Fibroblast of skin of scalp (primary cell): Measurements from ENCODE around the gene C6orf163. TPM values are rescaled to one million over a fixed set of nuclear protein-coding genes. Genes with fewer than 3 reads are reported as not detected.
"Not testable (repeated sequence)": the region's sequence is repeated elsewhere in the genome, so short reads cannot be mapped to it uniquely, and the experiment has no call there.

Experiments
- DNase-seq: peaks from one replicate; pipeline ENCODE4 v3.0.0-alpha.2; 2013
- polyA plus RNA-seq, 2 experiments: library from polyadenylated mRNA; unstranded; fragments of 120-200 nt; gene quantifications; one replicate each; pipeline ENCODE4 v1.2.1, GENCODE V29; 2013; ENCODE audit not compliant: insufficient read length in 2 of 2

Gene C6orf163
- polyA plus RNA-seq (2013, experiment 1 of 2; ENCODE audit: insufficient read length) = 0.73 TPM
- 0.81 TPM for polyA plus RNA-seq (2013, experiment 2 of 2; ENCODE audit: insufficient read length)

DNA sequence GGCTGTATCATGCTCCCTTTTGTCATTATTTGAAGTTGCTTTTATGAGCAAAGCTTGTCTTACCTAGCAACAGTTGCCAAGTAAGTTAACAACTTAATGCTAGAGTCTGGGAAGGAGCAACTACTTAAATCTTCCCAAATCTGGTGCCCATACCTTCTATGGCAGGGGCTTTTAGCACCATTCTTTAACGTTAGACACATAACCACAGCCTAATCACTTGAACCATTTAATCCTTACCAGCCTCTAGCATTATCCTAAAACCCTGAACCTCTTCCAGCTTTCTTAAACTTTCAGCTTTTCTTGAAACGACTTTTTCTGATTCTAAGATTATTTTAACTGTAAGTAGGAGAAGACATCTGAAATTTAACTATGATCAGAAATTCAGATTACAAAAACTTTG is at the start of gene C6orf163:
Gene C6orf163 (plus strand): TSS at position 83 of the 400 bp plus-strand sequence. CDS start 287 bp downstream, at position 370.
- DNase-seq = no peak

GRCh38 chr6:87297119-87297518 is 47.5 kb upstream of the C6orf163 start:
- DNase-seq = peak; percentile 59

DNA sequence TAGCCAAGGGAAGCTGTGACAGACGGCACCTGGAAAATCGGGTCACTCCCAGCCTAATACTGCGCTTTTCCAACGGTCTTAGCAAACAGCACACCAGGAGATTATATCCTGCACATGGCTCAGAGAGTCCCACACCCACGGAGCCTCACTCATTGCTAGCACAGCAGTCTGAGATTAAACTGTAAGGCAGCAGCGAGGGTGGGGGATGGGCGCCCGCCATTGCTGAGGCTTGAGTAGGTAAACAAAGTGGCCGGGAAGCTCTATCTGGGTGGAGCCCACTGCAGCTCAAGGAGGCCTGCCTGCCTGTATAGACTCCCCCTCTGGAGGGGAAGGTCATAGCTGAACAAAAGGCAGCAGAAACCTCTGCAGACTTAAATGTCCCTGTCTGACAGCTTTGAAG is 43.3 kb upstream of the C6orf163 start:
- not testable (repeated sequence) for DNase-seq

DNA sequence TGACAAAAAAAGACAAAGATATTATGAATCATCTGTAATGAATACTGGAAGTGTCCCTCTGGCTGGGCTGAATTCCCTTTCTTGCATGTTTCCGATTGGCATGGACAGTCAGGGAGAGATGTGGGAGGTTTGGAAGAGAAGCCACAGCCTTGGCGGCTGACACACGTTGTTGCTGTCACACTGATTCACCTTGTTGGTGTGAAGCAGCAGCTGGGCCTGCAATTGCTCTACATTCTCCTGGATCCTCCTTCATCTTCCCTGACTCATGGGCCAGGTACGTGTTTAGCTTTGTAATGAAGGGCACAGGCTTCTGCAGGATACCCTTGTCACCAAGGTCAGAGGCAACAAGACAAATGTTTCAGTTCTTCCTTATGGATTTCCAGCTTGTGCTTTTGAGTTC is 35.6 kb upstream of the C6orf163 start:
- no peak for DNase-seq

DNA sequence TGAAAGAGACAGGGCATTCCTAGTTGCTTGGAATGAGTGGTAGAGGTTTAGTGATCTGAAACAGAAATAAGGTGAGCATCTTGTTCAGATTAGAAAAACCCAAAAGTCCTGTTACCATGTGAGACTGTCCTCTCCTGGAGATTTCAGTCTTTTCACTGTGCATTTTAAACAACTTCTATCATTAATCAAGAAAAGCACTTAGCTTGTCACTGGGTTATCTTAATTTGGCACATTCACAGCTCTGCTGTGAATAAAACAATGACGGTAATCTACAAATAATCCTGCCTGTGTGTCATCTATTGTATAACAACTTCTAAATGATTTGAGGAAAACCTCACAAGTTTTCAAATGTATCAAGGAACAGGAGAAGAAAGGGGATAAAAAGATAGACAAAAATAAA is 31.8 kb upstream of the C6orf163 start:
- no peak for DNase-seq

DNA sequence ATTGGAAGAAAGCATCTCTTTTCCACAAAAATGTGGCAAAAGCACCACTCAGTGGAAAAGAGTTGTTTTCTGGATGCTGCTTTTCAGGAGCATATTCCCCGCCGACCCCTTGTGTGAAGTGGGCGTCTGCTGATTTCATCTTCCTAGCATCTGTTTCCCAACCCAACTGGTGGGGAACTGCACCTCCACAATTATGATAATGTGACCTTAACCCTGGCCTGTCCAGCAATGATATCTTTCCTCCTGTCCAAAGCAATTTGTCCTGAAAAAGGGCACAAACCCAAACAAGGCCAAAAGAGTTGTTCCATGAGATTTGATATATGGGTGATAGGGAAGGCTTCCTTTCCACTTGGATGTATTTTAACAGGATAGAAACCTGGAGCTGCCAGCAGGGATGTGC is 29.5 kb upstream of the C6orf163 start:
- DNase-seq = no peak

GRCh38 chr6:87319271-87319987 is 25.2 kb upstream of the C6orf163 start:
- DNase-seq = no peak

GRCh38 chr6:87322304-87323212 is 22.1 kb upstream of the C6orf163 start, which contains the start of gene SMIM8:
Gene SMIM8 (plus strand): TSS chr6:87322588. CDS start chr6:87337032, 14,444 bp downstream.
- peak; percentile 72 for DNase-seq

- not testable (repeated sequence) for DNase-seq
Observed at GRCh38 chr6:87323880-87324279, 20.7 kb upstream of the C6orf163 start.

- no peak for DNase-seq
Observed at GRCh38 chr6:87330961-87331360, 13.7 kb upstream of the C6orf163 start.

DNA sequence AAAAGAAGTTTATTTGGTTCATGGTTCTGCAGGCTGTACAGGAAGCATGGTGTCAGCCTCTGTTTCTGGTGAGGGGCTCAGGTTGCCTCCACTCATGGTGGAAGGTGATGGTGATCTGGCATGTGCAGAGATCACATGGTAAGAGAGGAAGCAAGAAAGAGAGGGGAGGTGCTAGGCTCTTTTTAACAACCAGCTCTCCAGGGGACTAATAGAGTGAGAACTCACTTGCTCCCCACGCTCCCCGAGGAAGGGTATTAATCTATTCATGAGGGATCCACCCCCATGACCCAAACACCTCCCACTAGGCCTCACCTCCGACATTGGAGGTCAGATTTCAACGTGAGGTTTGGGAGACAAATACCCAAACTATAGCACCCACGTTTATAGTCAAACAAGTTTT is 11.6 kb upstream of the C6orf163 start:
- no peak for DNase-seq

DNA sequence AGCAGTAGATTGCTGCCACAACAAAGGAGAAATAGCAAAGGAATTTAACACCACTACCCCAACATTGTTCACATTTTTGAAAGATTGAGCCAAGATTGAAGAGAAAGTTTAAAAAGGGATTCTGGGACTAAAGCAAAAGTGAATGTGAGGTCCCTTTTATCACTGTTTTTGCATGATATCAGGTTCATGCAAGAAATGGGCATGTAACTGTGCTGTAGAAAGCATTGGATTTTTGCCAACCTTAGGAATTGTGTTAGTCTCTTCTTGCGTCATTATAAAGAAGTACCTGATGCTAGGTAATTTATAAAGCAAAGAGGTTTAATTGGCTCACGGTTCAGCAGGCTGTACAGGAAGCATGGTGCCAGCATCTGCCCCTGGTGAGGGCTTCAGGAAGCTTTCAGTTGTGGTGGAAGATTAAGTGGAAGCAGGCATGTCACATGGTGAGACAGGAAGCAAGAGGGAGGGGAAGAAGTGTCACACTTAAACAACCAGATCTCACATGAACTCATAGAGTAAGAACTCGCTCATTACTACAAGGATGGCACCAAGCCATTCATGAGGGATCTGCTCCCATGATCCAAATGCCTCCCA is 10.9 kb upstream of the C6orf163 start:
- DNase-seq = peak; percentile 43

DNA sequence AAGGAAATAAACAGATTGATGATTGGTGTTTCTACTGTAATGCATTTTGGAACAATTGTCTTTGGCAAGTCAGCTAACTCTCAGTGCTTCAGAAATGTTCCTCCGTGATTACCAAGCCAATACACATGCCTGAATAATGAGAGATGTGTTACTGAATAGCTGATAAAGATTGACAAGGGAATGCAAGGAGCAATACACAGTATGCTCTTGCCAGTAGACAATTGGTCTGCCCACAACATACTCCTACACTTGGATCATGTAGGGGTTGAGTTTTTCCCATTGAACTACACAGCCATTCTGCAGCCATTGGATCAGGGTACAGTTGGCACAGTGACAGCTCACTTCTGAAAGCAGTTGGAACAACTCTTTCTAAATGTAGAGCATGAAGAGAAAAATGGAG is 9.9 kb upstream of the C6orf163 start:
- DNase-seq = no peak

GRCh38 chr6:87336367-87336766 is 8.2 kb upstream of the C6orf163 start:
- no peak for DNase-seq

DNA sequence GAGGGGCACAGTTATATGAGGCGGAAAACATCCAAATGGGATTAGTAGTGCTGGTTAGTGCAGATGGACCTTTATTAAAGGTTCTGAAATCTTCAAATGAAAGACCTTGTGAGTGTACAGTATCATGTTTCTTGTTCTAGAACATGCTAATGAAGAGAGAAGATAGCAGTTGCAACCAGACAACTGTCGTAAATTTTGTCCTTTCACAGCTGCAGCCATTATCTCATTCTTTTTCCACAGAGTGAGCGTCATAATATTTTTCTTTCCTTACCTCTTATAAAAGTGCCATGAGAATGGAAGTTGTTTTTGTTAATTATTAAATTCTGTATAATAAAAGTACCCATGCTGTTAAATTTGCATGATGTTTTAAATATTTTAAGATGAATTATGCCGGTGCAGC is 4.4 kb upstream of the C6orf163 start:
- DNase-seq = no peak

GRCh38 chr6:87341158-87341557 is 3.5 kb upstream of the C6orf163 start:
- DNase-seq = no peak

DNA sequence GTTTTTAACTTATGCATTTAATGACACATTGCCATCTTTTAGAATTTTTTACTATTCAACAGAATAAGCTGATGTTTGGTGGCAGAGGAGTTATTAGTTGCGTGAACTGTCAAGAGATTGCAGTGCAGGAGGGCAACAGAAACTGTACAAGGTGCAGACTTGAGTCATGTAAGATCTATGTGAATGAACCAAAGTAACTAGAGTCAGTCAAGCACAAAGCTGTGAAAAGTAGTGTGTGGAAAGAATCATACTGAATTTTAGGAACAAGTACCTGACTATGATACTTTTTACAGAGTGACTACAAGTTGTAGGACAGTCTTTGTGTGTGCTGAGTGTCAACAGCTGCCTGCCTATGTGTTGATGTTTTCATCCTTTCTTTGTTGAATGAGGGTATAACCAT is 2.7 kb upstream of the C6orf163 start:
- no peak for DNase-seq

GRCh38 chr6:87342829-87343228 is 1.8 kb upstream of the C6orf163 start:
- DNase-seq = no peak

GRCh38 chr6:87346700-87347099 is 2.1 kb downstream of the C6orf163 start:
- no peak for DNase-seq

GRCh38 chr6:87349896-87350295 is 5.3 kb downstream of the C6orf163 start:
- DNase-seq = no peak

DNA sequence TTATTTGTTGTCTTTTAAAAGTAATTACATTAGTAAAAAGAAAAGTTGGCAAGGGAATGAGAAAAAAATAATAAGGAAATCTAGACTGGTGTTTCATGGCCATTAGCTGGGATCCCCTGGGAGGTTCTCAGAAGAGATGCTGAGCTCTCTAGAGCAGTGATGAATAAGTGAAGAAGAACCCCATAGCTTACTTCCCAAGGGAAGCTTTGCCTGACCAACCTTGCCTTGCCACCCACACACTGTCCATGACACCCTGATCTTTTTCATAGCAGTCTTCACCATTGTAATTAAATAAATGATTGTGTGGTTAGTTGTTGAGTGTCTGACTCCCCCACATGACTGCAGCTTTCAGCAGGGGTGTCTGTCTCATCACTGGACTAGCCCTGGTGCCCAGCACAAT is 5.9 kb downstream of the C6orf163 start:
- DNase-seq = peak; percentile 34

- no peak for DNase-seq
Observed at GRCh38 chr6:87351583-87351982, 7.0 kb downstream of the C6orf163 start.

DNA sequence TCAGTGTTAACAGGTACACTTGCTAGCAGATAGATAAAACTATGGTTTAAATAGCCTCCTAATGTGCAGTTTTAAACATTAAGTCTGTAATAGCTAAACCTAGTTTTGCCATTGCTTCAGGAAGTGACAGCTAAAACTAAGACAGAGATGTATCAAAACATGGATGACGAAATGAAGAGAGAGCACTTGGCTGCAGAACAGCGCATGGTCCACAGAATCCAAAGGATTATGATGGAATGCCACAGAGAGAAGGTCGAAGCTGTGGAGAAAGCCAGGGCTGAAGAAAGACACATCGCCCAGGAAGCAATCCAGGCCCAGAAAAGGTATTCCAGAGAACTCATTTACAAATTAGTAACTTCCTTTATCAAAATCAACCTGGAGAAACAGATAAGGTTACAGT is 11.6 kb downstream of the C6orf163 start:
- DNase-seq = no peak
